ENCODE data around the gene TSBP1.
"Not testable (repeated sequence)": the region's sequence is repeated elsewhere in the genome, so short reads cannot be mapped to it uniquely, and the experiment has no call there.

- TF ChIP-seq CTCF (IDR thresholded peaks at IDR 0.05; ENCODE audit: insufficient read depth, low read length); REST (IDR thresholded peaks at IDR 0.05; ENCODE audit: insufficient replicate concordance, low read depth): not testable (repeated sequence)
These were observed 97.7 kb downstream of the TSBP1 start for GRCh38 chr6:32273801-32274577.
